Esophagus squamous epithelium (tissue), 4 donors: ENCODE data around the gene CRTAC1.

ENCODE experiments used
- POLR2A ChIP-seq, 4 donors: fragments of 450-650 bp; IDR thresholded peaks; one replicate each; pipeline ENCODE4 v1.6.1; 2017; ENCODE audit warnings: antibody characterized with exemption in 4 of 4, mild to moderate bottlenecking in 4 of 4, moderate library complexity in 3 of 4
- TF ChIP-seq, protein P1 (sequence below), 6 experiments: fragments of 450-650 bp in 4 of 6; fragments of 200-600 bp in 2 of 6; sonication (generic) in 2 of 6; IDR thresholded peaks; one replicate each; pipeline ENCODE4 v1.5.1; 2016 to 2019; ENCODE audit warnings: antibody characterized with exemption in 6 of 6, mild to moderate bottlenecking in 4 of 6, moderate library complexity in 4 of 6

GRCh38 chr10:97895915-97896314, 134.5 kb downstream of the CRTAC1 start:
- TF ChIP-seq, protein P1, sequence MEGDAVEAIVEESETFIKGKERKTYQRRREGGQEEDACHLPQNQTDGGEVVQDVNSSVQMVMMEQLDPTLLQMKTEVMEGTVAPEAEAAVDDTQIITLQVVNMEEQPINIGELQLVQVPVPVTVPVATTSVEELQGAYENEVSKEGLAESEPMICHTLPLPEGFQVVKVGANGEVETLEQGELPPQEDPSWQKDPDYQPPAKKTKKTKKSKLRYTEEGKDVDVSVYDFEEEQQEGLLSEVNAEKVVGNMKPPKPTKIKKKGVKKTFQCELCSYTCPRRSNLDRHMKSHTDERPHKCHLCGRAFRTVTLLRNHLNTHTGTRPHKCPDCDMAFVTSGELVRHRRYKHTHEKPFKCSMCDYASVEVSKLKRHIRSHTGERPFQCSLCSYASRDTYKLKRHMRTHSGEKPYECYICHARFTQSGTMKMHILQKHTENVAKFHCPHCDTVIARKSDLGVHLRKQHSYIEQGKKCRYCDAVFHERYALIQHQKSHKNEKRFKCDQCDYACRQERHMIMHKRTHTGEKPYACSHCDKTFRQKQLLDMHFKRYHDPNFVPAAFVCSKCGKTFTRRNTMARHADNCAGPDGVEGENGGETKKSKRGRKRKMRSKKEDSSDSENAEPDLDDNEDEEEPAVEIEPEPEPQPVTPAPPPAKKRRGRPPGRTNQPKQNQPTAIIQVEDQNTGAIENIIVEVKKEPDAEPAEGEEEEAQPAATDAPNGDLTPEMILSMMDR (IDR thresholded peaks at IDR 0.05): no peak
- no peak for TF ChIP-seq POLR2A (IDR thresholded peaks at IDR 0.05)
